ENCODE results near the gene BMP7.

DNA sequence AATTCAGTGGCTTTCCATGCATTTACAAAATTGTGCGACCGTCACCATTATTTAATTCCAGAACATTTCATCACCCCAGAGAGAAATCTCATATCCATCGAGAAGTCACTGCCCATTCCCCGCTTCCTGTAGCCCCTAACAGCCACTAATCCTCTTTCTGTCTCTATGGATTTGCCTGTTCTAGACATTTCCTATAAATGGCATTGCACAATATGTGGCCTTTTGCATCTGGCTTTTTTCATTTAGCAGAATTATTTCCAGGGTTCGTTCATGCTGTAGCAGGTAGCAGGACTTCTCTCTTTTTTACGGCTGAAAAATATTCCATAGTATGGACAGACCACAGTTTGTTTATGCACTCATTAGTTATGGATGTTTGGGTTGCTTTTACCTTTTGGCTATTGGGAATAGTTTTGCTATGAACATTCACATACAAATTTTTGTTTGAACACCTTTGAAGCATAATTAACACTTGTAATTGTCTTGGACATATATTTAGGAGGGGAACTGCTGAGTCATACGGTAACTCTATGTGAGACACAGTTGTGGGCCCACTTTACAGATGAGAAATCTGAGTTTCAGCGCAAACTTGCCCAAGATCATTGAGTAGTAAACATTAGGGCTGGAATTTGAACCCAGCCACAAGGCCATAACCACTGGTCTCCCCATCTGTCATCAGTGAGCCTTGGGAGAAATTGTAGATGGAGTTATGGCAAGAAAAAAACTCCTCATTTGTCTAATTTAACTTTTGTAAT lies 126.9 kb downstream of the BMP7 start:
- TF ChIP-seq CTCF (conservative IDR thresholded peaks at IDR 0.05; ENCODE audit: low read length), result no peak
- no peak for TF ChIP-seq EZH2phosphoT487 (IDR thresholded peaks at IDR 0.05; ENCODE audit: borderline replicate concordance)
